ENCODE measurements around the gene GPR137. TPM values are rescaled to one million over a fixed set of nuclear protein-coding genes. Genes with fewer than 3 reads are reported as not detected.
A peak's percentile ranks its signal among the peaks of the same experiment; 100 is the strongest.

Gene GPR137
- total and polyA plus RNA-seq, 9 of the 15 experiments (the other 6 are each of a cell fraction or from before 2014, with no cell fraction given), result 0.32 to 26.7 (median 10.7) TPM

- TF ChIP-seq ZBTB9 (CRISPR knock-in tag; IDR thresholded peaks at IDR 0.05) (no peak), CGGBP1 (CRISPR knock-in tag; IDR thresholded peaks at IDR 0.05) (no peak), ZBED1 (IDR thresholded peaks at IDR 0.05) (0 out of 2 replicates have a peak, but pooled peaks have one; percentile 19), KAT7 (CRISPR knock-in tag; IDR thresholded peaks at IDR 0.05; ENCODE audit: borderline replicate concordance) (peak; percentile 87; the same call in 1 of the 2 replicates), PREB (CRISPR knock-in tag; IDR thresholded peaks at IDR 0.05) (no peak), ZBTB17 (CRISPR knock-in tag; IDR thresholded peaks at IDR 0.05) (peak; percentile 22; the same call in 1 of the 2 replicates), ZNF311 (CRISPR knock-in tag; IDR thresholded peaks at IDR 0.05) (no peak), CBX1 (IDR thresholded peaks at IDR 0.05; ENCODE audit: low read depth) (no peak), TEAD2 (tag; IDR thresholded peaks at IDR 0.05) (no peak), MAX (CRISPR knock-in tag; IDR thresholded peaks at IDR 0.05) (peak; percentile 86), TRIM28 (IDR thresholded peaks at IDR 0.05) (no peak), HEY1 (CRISPR knock-in tag; IDR thresholded peaks at IDR 0.05; ENCODE audit: borderline replicate concordance) (no peak), KDM1A (IDR thresholded peaks at IDR 0.05) (no peak), FOSL1 (tag; conservative IDR thresholded peaks at IDR 0.05) (no peak), EP400 (IDR thresholded peaks at IDR 0.05) (peak; percentile 87), ZNF232 (CRISPR knock-in tag; IDR thresholded peaks at IDR 0.05) (peak; percentile 70; the same call in 1 of the 2 replicates), ZNF75A (CRISPR knock-in tag; IDR thresholded peaks at IDR 0.05) (no peak), FOXO4 (CRISPR knock-in tag; IDR thresholded peaks at IDR 0.05) (no peak), NFXL1 (CRISPR knock-in tag; IDR thresholded peaks at IDR 0.05) (no peak), MYNN (IDR thresholded peaks at IDR 0.05) (no peak), MYNN (CRISPR knock-in tag; IDR thresholded peaks at IDR 0.05) (no peak), CHD4 (IDR thresholded peaks at IDR 0.05; ENCODE audit: insufficient read depth, insufficient replicate concordance, low read depth, low read length, poor library complexity, severe bottlenecking) (no peak), CREBBP (IDR thresholded peaks at IDR 0.05; ENCODE audit: low read depth, low read length) (no peak), ELK3 (CRISPR knock-in tag; IDR thresholded peaks at IDR 0.05) (no peak), ZNF174 (CRISPR knock-in tag; IDR thresholded peaks at IDR 0.05) (no peak)
Measured at GRCh38 chr11:64305691-64306562, 20.3 kb downstream of the GPR137 start (continued).
